ENCODE data around the gene NCAPD2. TPM values are rescaled to one million over a fixed set of nuclear protein-coding genes. Genes with fewer than 3 reads are reported as not detected.

Gene NCAPD2
- total and polyA plus RNA-seq, 4 donors, result 21.0 to 30.0 (median 29.0) TPM

- Histone ChIP-seq H3K27ac (ENCODE audit: low read depth, low read length) (no peak overlapping the region), H3K36me3 (ENCODE audit: control insufficient read depth, insufficient read depth, low read length) (peaks cover 88% of the 10 kb centered on the region)
- WGBS (ENCODE audit: insufficient coverage), result 91% methylated on average over 9 of the region's 10 CpGs
These were observed 52.1 kb downstream of the NCAPD2 start for GRCh38 chr12:6546016-6546415.

GRCh38 chr12:6547566-6547965 is 53.7 kb downstream of the NCAPD2 start:
- H3K9me3 ChIP-seq (ENCODE audit: control insufficient read depth, insufficient read depth, low read length), result no peaks in the 10 kb centered on the region
- DNase-seq (ENCODE audit: low read depth in 4 of 6, low spot score in 6 of 6), result no peak
- H3K36me3 ChIP-seq (ENCODE audit: control insufficient read depth, insufficient read depth, low read length), result peaks cover 89% of the 10 kb centered on the region
- no peak overlapping the region for H3K27ac ChIP-seq (ENCODE audit: low read depth, low read length)
- 83% methylated on average over 1 of the region's 1 CpG for WGBS (ENCODE audit: insufficient coverage)
- H3K4me1 ChIP-seq (ENCODE audit: control insufficient read depth, insufficient read depth, low read length), result peaks cover 31% of the 10 kb centered on the region
- no peak overlapping the region for H3K4me3 ChIP-seq (ENCODE audit: low read depth, low read length)
- no peaks in the 10 kb centered on the region for H3K27me3 ChIP-seq (ENCODE audit: control insufficient read depth, insufficient read depth, low read length)

More at GRCh38 chr12:6546016-6546415, 52.1 kb downstream of the NCAPD2 start:
- Histone ChIP-seq H3K9me3 (ENCODE audit: control insufficient read depth, insufficient read depth, low read length) (no peaks in the 10 kb centered on the region), H3K27me3 (ENCODE audit: control insufficient read depth, insufficient read depth, low read length) (no peaks in the 10 kb centered on the region), H3K4me1 (ENCODE audit: control insufficient read depth, insufficient read depth, low read length) (peaks cover 15% of the 10 kb centered on the region), H3K4me3 (ENCODE audit: low read depth, low read length) (no peak overlapping the region)
- no peak for DNase-seq (ENCODE audit: low read depth in 4 of 6, low spot score in 6 of 6)

GRCh38 chr12:6547987-6548386 is 54.1 kb downstream of the NCAPD2 start:
- DNase-seq (ENCODE audit: low read depth in 4 of 6, low spot score in 6 of 6), result no peak
- Histone ChIP-seq H3K27ac (ENCODE audit: low read depth, low read length) (no peak overlapping the region), H3K9me3 (ENCODE audit: control insufficient read depth, insufficient read depth, low read length) (no peaks in the 10 kb centered on the region), H3K27me3 (ENCODE audit: control insufficient read depth, insufficient read depth, low read length) (no peaks in the 10 kb centered on the region), H3K4me3 (ENCODE audit: low read depth, low read length) (no peak overlapping the region), H3K4me1 (ENCODE audit: control insufficient read depth, insufficient read depth, low read length) (peaks cover 35% of the 10 kb centered on the region), H3K36me3 (ENCODE audit: control insufficient read depth, insufficient read depth, low read length) (peaks cover 86% of the 10 kb centered on the region)
- WGBS (ENCODE audit: insufficient coverage), result 93% methylated on average over 7 of the region's 9 CpGs

DNA sequence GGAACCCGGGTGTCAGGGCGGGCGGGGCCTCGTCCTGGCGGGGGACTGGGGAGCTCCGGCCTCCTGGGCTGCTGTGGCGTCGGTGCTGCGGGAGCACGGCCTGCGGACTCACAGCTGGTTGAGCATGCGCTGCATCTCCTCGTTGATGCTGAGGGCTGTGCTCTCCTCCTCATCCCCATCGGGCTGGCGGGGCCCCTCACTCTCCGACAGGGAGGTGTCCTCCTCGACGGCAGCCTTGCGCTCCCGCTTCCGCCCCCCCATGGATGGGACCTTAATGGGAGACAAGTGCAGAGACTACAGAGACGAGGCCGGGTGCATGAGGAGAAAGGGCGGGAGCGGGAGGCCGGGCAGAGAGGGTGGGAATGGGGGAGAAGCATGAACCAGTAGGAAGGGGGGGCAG is 54.7 kb downstream of the NCAPD2 start:
- DNase-seq (ENCODE audit: low read depth in 4 of 6, low spot score in 6 of 6), result no peak
- peaks cover 41% of the 10 kb centered on the region for H3K4me1 ChIP-seq (ENCODE audit: control insufficient read depth, insufficient read depth, low read length)
- H3K4me3 ChIP-seq (ENCODE audit: low read depth, low read length), result no peak overlapping the region
- H3K27ac ChIP-seq (ENCODE audit: low read depth, low read length), result no peak overlapping the region
- peaks cover 86% of the 10 kb centered on the region for H3K36me3 ChIP-seq (ENCODE audit: control insufficient read depth, insufficient read depth, low read length)
- WGBS (ENCODE audit: insufficient coverage), result 82% methylated on average over 24 of the region's 26 CpGs
- H3K9me3 ChIP-seq (ENCODE audit: control insufficient read depth, insufficient read depth, low read length), result no peaks in the 10 kb centered on the region
- H3K27me3 ChIP-seq (ENCODE audit: control insufficient read depth, insufficient read depth, low read length), result no peaks in the 10 kb centered on the region

- WGBS (ENCODE audit: insufficient coverage), result 90% methylated on average over 11 of the region's 15 CpGs
These were observed 55.2 kb downstream of the NCAPD2 start for GRCh38 chr12:6548966-6549683.

DNA sequence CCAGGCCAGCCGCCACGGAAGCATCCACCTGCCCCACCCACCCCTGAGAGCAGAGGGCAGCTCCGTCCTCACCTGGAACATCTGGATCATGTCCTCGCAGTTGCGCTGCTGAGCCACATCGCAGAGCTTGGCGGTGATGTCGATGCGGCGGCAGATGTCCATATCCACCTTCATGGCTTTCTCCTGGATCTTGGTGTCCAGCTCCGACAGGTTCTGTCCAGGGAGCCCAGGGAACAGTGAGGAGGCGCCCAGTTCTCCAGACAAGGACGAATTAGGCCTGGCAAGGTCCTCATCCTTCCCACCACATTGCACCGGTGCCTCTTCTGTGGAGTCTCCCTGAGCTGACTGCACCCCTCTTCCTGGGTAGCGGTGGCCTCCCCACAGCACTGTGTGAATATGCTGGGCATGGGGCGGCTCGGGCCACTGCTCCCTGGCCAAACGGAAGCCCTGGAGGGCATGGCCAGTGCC is 55.8 kb downstream of the NCAPD2 start:
- Histone ChIP-seq H3K27me3 (ENCODE audit: control insufficient read depth, insufficient read depth, low read length) (no peaks in the 10 kb centered on the region), H3K4me3 (ENCODE audit: low read depth, low read length) (no peak overlapping the region), H3K36me3 (ENCODE audit: control insufficient read depth, insufficient read depth, low read length) (peaks cover 77% of the 10 kb centered on the region), H3K27ac (ENCODE audit: low read depth, low read length) (no peak overlapping the region), H3K9me3 (ENCODE audit: control insufficient read depth, insufficient read depth, low read length) (no peaks in the 10 kb centered on the region), H3K4me1 (ENCODE audit: control insufficient read depth, insufficient read depth, low read length) (peaks cover 52% of the 10 kb centered on the region)
- 97% methylated on average over 16 of the region's 18 CpGs for WGBS (ENCODE audit: insufficient coverage)
- DNase-seq (ENCODE audit: low read depth in 4 of 6, low spot score in 6 of 6), result no peak

More at GRCh38 chr12:6548966-6549683, 55.2 kb downstream of the NCAPD2 start:
- Histone ChIP-seq H3K27me3 (ENCODE audit: control insufficient read depth, insufficient read depth, low read length) (no peaks in the 10 kb centered on the region), H3K9me3 (ENCODE audit: control insufficient read depth, insufficient read depth, low read length) (no peaks in the 10 kb centered on the region), H3K27ac (ENCODE audit: low read depth, low read length) (no peak overlapping the region), H3K4me1 (ENCODE audit: control insufficient read depth, insufficient read depth, low read length) (peaks cover 46% of the 10 kb centered on the region), H3K4me3 (ENCODE audit: low read depth, low read length) (no peak overlapping the region), H3K36me3 (ENCODE audit: control insufficient read depth, insufficient read depth, low read length) (peaks cover 83% of the 10 kb centered on the region)
- DNase-seq (ENCODE audit: low read depth in 4 of 6, low spot score in 6 of 6), result no peak

DNA sequence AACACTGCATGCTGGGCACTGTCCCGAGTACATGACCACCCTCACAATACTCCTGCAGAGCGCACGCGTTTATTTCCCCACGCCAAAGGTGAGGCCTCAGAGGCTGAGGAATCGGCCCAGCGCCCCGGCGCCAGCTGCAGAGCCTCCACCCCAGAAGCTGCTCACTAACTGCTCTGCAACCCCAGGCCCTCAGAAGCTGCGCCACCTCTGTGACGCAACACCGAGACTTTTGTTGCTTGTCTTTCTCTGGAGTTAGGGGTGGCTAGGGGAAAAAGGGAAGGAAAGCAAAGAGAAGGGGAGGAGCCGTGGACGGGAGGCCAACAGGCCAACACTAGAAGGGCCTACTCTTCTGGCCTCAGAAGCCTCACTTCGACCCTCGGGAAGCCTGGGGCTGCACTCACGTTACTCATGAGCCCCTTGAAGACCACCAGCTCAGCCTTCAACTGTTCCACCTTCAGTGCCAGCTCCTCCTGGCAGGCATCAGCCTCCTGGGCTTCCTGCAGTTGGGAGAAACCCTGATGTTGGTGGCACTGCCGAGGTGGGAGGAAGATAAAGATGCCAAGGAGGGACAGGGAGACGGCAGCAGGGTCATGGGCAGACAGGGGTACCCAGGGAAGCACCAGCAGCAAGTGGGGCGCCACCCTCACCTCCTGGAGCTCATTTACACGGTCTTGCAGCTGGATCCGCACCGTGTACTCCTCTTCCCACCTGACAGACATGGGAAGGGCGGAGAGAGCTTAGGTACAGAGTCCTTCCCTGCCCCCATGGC is 56.6 kb downstream of the NCAPD2 start:
- H3K4me3 ChIP-seq (ENCODE audit: low read depth, low read length), result no peak overlapping the region
- no peaks in the 10 kb centered on the region for H3K9me3 ChIP-seq (ENCODE audit: control insufficient read depth, insufficient read depth, low read length)
- H3K36me3 ChIP-seq (ENCODE audit: control insufficient read depth, insufficient read depth, low read length), result peaks cover 70% of the 10 kb centered on the region
- DNase-seq (ENCODE audit: low read depth in 4 of 6, low spot score in 6 of 6), result no peak
- H3K27ac ChIP-seq (ENCODE audit: low read depth, low read length), result peak overlapping the region; percentile 81
- H3K4me1 ChIP-seq (ENCODE audit: control insufficient read depth, insufficient read depth, low read length), result peaks cover 58% of the 10 kb centered on the region
- WGBS (ENCODE audit: insufficient coverage), result 86% methylated on average over 17 of the region's 24 CpGs
- H3K27me3 ChIP-seq (ENCODE audit: control insufficient read depth, insufficient read depth, low read length), result no peaks in the 10 kb centered on the region

- Histone ChIP-seq H3K4me3 (ENCODE audit: low read depth, low read length) (no peak overlapping the region), H3K4me1 (ENCODE audit: control insufficient read depth, insufficient read depth, low read length) (peaks cover 59% of the 10 kb centered on the region), H3K27ac (ENCODE audit: low read depth, low read length) (peak overlapping the region; percentile 81), H3K9me3 (ENCODE audit: control insufficient read depth, insufficient read depth, low read length) (no peaks in the 10 kb centered on the region), H3K27me3 (ENCODE audit: control insufficient read depth, insufficient read depth, low read length) (no peaks in the 10 kb centered on the region), H3K36me3 (ENCODE audit: control insufficient read depth, insufficient read depth, low read length) (peaks cover 64% of the 10 kb centered on the region)
- 73% methylated on average over 11 of the region's 18 CpGs for WGBS (ENCODE audit: insufficient coverage)
- DNase-seq (ENCODE audit: low read depth in 4 of 6, low spot score in 6 of 6), result peak in 1 of 6 donors; percentile 45
These were observed 57.2 kb downstream of the NCAPD2 start for GRCh38 chr12:6551063-6551461.

DNA sequence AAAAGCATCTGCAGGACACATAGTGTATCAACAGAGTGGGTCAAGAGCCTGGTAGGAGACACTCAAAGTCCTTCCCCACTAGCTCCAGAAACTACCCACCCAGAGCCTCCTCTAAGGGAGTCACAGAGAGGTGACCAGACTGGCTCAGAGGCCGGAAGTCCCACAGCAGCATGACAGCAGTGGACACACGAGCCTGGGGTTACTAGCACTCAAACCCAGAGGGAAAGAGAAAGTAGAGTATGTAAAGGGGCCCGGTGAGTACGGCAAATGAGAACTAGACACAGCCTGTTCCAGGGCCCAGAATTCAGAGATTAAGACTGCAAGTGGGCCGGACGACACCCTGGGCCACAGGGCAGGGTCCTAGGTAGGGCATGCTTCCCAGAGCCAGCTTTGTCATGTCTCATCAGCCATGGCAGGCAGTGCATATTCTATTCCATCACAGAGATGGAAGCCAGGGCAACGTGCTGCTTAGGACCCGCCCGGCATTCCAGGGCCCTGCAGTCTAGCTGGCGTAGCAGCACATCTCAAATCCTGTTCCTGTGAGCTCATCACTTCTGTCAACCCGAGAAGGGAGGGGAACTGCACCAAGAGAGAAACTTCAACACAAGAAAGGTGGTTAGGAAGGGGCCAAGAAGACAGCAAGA is 57.7 kb downstream of the NCAPD2 start:
- WGBS (ENCODE audit: insufficient coverage), result 87% methylated on average over 8 of the region's 11 CpGs
- H3K4me1 ChIP-seq (ENCODE audit: control insufficient read depth, insufficient read depth, low read length), result peaks cover 65% of the 10 kb centered on the region
- peak in 1 of 6 donors; percentile 45 for DNase-seq (ENCODE audit: low read depth in 4 of 6, low spot score in 6 of 6)
- peaks cover 58% of the 10 kb centered on the region for H3K36me3 ChIP-seq (ENCODE audit: control insufficient read depth, insufficient read depth, low read length)
- H3K27me3 ChIP-seq (ENCODE audit: control insufficient read depth, insufficient read depth, low read length), result no peaks in the 10 kb centered on the region
- H3K9me3 ChIP-seq (ENCODE audit: control insufficient read depth, insufficient read depth, low read length), result no peaks in the 10 kb centered on the region
- peak overlapping the region; percentile 81 for H3K27ac ChIP-seq (ENCODE audit: low read depth, low read length)
- H3K4me3 ChIP-seq (ENCODE audit: low read depth, low read length), result no peak overlapping the region
